Mesendoderm (in vitro differentiated cells): Measurements from ENCODE around the gene IGFBP2.

Experiments used
- DNase-seq: peaks from one replicate; pipeline ENCODE4 v3.0.0; 2013
- H2AK5ac ChIP-seq: 2 replicates; pipeline ENCODE4 v1.6.1; 2013; ENCODE audit warnings: low read length, inconsistent platforms
- H2BK120ac ChIP-seq: 2 replicates; pipeline ENCODE4 v1.6.1; 2013; ENCODE audit warnings: low read depth, mild to moderate bottlenecking, low read length, moderate library complexity, mixed read lengths
- H2BK15ac ChIP-seq: replicated peaks from 2 replicates; pipeline ENCODE4 v1.6.1; 2013; ENCODE audit warnings: low read depth, mild to moderate bottlenecking, moderate library complexity
- H2BK5ac ChIP-seq: 2 replicates; pipeline ENCODE4 v1.6.1; 2013; ENCODE audit warnings: low read length, inconsistent platforms
- H3K18ac ChIP-seq: 2 replicates; pipeline ENCODE4 v1.6.1; 2013; ENCODE audit warnings: mild to moderate bottlenecking, low read length, mixed read lengths
- H3K23ac ChIP-seq: one replicate; pipeline ENCODE4 v1.6.1; 2013; ENCODE audit warnings: low read length
- H3K27ac ChIP-seq: 2 replicates; pipeline ENCODE4 v1.5.1; 2013; ENCODE audit warnings: low read depth, mild to moderate bottlenecking, inconsistent platforms, low read length, moderate library complexity
- H3K27me3 ChIP-seq: 2 replicates; pipeline ENCODE4 v1.6.1; 2013; ENCODE audit warnings: low read length, control low read depth, mild to moderate bottlenecking, inconsistent platforms; ENCODE audit not compliant: insufficient read depth, poor library complexity
- H3K36me3 ChIP-seq: 2 replicates; pipeline ENCODE4 v1.6.1; 2013; ENCODE audit warnings: low read length, inconsistent platforms; ENCODE audit not compliant: control insufficient read depth, insufficient read depth
- H3K4ac ChIP-seq: one replicate; pipeline ENCODE4 v1.6.1; 2013; ENCODE audit warnings: low read depth, mild to moderate bottlenecking, low read length, moderate library complexity
- H3K4me1 ChIP-seq: 2 replicates; pipeline ENCODE4 v1.6.1; 2013; ENCODE audit warnings: low read depth, low read length, inconsistent platforms; ENCODE audit not compliant: control insufficient read depth
- H3K4me2 ChIP-seq: 2 replicates; pipeline ENCODE4 v1.6.1; 2013; ENCODE audit warnings: low read length
- H3K4me3 ChIP-seq: 2 replicates; pipeline ENCODE4 v1.5.1; 2013; ENCODE audit warnings: mild to moderate bottlenecking, low read length
- H3K56ac ChIP-seq: one replicate; pipeline ENCODE4 v1.6.1; 2013; ENCODE audit warnings: low read length
- H3K79me1 ChIP-seq: 2 replicates; pipeline ENCODE4 v1.6.1; 2013; ENCODE audit warnings: low read length, inconsistent platforms
- H3K79me2 ChIP-seq: 2 replicates; pipeline ENCODE4 v1.6.1; 2013; ENCODE audit warnings: mild to moderate bottlenecking, low read length; ENCODE audit not compliant: control insufficient read depth, insufficient read depth
- H3K9ac ChIP-seq: 2 replicates; pipeline ENCODE4 v1.6.1; 2013; ENCODE audit warnings: low read length, inconsistent platforms
- H4K5ac ChIP-seq: one replicate; pipeline ENCODE4 v1.6.1; 2013; ENCODE audit warnings: low read length
- H4K8ac ChIP-seq: one replicate; pipeline ENCODE4 v1.6.1; 2013; ENCODE audit warnings: low read depth, mild to moderate bottlenecking, control low read depth, low read length, moderate library complexity
- WGBS: extraction: QIAGEN DNeasy Blood & Tissue Kit; methylation state at CpG from one replicate; pipeline ENCODE4 v1.1.7; 2013; ENCODE audit warnings: low lambda C conversion rate, missing lambda C conversion rate; ENCODE audit not compliant: insufficient coverage; ENCODE audit errors: extremely low coverage; 5-methylcytosine and 5-hydroxymethylcytosine counted together

Gene IGFBP2

DNA sequence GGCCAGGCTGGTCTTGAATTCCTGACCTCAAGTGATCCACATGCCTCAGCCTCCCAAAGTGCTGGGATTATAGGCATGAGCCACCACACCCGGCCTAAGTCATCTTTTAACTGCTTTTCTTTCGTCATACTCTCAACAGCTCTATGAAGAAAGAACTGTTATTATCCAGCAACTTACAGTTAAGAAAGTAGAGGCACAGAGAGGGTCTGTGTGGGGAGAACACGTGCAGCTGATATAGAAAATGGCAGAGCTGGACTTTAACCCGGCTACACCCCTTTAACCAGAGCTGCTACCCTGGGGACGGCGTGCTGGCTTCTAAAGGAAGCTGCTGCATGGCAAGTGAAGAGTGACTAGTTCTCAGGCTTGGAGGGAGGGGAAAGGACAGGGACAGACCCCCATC, 25.5 kb downstream of the IGFBP2 start:
- Histone ChIP-seq H4K5ac (no peak overlapping the region), H3K36me3 (no peaks in the 10 kb centered on the region)

DNA sequence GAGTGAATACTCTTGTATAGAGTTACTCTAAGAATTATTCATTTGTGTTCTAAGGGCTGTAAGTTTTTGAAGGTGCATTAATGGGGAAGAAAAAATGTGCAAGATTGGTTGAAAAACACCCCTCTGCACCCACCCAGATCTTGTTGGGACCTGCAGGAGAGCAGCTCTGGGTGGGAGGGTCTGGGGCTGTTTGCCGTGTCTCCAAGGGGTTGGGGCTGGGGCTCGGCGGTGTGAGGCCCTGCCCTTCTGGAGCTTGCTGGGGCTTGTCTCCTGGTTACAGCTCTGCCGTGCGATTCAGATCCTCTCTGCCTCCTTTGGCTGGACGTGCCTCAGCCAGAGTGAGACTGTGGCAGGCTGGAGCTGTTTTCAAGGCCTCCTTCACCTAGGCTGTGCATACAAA, 26.1 kb downstream of the IGFBP2 start:
- WGBS = no CpG with 5 or more reads among the region's 6 CpGs
- Histone ChIP-seq H4K8ac (no peak overlapping the region), H2BK5ac (no peak overlapping the region), H3K27me3 (no peaks in the 10 kb centered on the region), H2BK15ac (no peak overlapping the region), H3K4me3 (no peak overlapping the region), H2AK5ac (no peak overlapping the region), H3K9ac (no peak overlapping the region), H3K4me2 (no peak overlapping the region), H3K18ac (no peak overlapping the region), H3K23ac (no peak overlapping the region), H3K56ac (no peak overlapping the region), H3K36me3 (no peaks in the 10 kb centered on the region), H3K79me2 (peaks cover 3% of the 10 kb centered on the region), H4K5ac (no peak overlapping the region), H3K27ac (no peak overlapping the region), H3K79me1 (peaks cover 5% of the 10 kb centered on the region), H3K4me1 (no peaks in the 10 kb centered on the region), H2BK120ac (no peak overlapping the region), H3K4ac (no peak overlapping the region)
- DNase-seq = no peak

More for the DNA sequence above, 25.5 kb downstream of the IGFBP2 start:
- H3K4me1 ChIP-seq = no peaks in the 10 kb centered on the region
- H3K27me3 ChIP-seq = no peaks in the 10 kb centered on the region
- peaks cover 3% of the 10 kb centered on the region for H3K79me2 ChIP-seq
- no peak for DNase-seq
- peaks cover 6% of the 10 kb centered on the region for H3K79me1 ChIP-seq
- H3K23ac ChIP-seq = no peak overlapping the region
- H4K8ac ChIP-seq = no peak overlapping the region
- H2AK5ac ChIP-seq = no peak overlapping the region
- H3K4ac ChIP-seq = no peak overlapping the region
- H3K9ac ChIP-seq = no peak overlapping the region
- WGBS = no CpG with 5 or more reads among the region's 6 CpGs
- H3K56ac ChIP-seq = no peak overlapping the region
- H2BK120ac ChIP-seq = no peak overlapping the region
- no peak overlapping the region for H3K4me2 ChIP-seq
- no peak overlapping the region for H3K4me3 ChIP-seq
- H3K18ac ChIP-seq = no peak overlapping the region
- H2BK15ac ChIP-seq = no peak overlapping the region
- no peak overlapping the region for H2BK5ac ChIP-seq
- H3K27ac ChIP-seq = no peak overlapping the region

DNA sequence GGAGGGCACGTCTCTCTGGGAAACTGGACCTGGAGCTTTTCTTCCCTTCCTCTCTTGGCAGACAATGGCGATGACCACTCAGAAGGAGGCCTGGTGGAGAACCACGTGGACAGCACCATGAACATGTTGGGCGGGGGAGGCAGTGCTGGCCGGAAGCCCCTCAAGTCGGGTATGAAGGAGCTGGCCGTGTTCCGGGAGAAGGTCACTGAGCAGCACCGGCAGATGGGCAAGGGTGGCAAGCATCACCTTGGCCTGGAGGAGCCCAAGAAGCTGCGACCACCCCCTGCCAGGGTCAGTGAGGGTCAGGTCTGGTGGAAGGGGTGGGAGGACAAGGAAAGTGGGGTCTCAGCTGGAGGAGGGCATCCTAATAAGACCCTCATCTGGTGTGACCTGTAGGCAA, 27.3 kb downstream of the IGFBP2 start:
- H2AK5ac ChIP-seq = no peak overlapping the region
- H4K8ac ChIP-seq = no peak overlapping the region
- H3K23ac ChIP-seq = no peak overlapping the region
- H2BK5ac ChIP-seq = no peak overlapping the region
- H2BK120ac ChIP-seq = no peak overlapping the region
- no peak overlapping the region for H3K4me3 ChIP-seq
- peaks cover 6% of the 10 kb centered on the region for H3K4me1 ChIP-seq
- H3K27ac ChIP-seq = no peak overlapping the region
- no peak overlapping the region for H3K4ac ChIP-seq
- H3K79me1 ChIP-seq = peaks cover 2% of the 10 kb centered on the region
- no peaks in the 10 kb centered on the region for H3K79me2 ChIP-seq
- no peaks in the 10 kb centered on the region for H3K27me3 ChIP-seq
- no peak overlapping the region for H3K9ac ChIP-seq
- no peak overlapping the region for H3K56ac ChIP-seq
- no peak for DNase-seq
- H3K18ac ChIP-seq = no peak overlapping the region
- H2BK15ac ChIP-seq = no peak overlapping the region
- H3K4me2 ChIP-seq = no peak overlapping the region
- no peak overlapping the region for H4K5ac ChIP-seq
- no CpG with 5 or more reads among the region's 10 CpGs for WGBS
- H3K36me3 ChIP-seq = no peaks in the 10 kb centered on the region

DNA sequence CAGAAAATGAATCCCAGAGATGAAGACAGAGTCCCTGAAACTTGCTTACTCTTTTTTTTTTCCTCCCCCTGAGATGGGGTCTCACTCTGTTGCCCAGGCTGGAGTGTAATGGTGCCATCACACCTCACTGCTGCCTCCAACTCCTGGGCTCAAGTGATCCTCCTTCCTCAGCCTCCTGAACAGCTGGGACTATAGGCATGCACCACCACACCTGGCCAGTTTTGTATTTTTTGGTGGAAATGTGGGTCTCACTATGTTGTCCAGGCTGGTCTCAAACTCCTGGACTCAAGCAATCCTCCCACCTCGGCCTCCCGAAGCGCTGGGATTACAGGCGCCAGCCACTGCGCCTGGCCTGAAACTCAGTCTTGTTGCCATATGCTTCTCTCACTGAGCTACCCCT, 27.8 kb downstream of the IGFBP2 start:
- no peaks in the 10 kb centered on the region for H3K36me3 ChIP-seq
- H3K4ac ChIP-seq = no peak overlapping the region
- H3K9ac ChIP-seq = no peak overlapping the region
- H4K8ac ChIP-seq = no peak overlapping the region
- H2BK5ac ChIP-seq = no peak overlapping the region
- H3K79me1 ChIP-seq = peaks cover 2% of the 10 kb centered on the region
- H3K4me3 ChIP-seq = no peak overlapping the region
- H3K18ac ChIP-seq = no peak overlapping the region
- H3K27me3 ChIP-seq = no peaks in the 10 kb centered on the region
- DNase-seq = no peak
- no peaks in the 10 kb centered on the region for H3K79me2 ChIP-seq
- H2BK120ac ChIP-seq = no peak overlapping the region
- peaks cover 8% of the 10 kb centered on the region for H3K4me1 ChIP-seq
- no peak overlapping the region for H2AK5ac ChIP-seq
- H3K56ac ChIP-seq = no peak overlapping the region
- H3K27ac ChIP-seq = no peak overlapping the region
- H3K4me2 ChIP-seq = no peak overlapping the region
- H3K23ac ChIP-seq = no peak overlapping the region
- H4K5ac ChIP-seq = no peak overlapping the region
- H2BK15ac ChIP-seq = no peak overlapping the region
- no CpG with 5 or more reads among the region's 5 CpGs for WGBS

DNA sequence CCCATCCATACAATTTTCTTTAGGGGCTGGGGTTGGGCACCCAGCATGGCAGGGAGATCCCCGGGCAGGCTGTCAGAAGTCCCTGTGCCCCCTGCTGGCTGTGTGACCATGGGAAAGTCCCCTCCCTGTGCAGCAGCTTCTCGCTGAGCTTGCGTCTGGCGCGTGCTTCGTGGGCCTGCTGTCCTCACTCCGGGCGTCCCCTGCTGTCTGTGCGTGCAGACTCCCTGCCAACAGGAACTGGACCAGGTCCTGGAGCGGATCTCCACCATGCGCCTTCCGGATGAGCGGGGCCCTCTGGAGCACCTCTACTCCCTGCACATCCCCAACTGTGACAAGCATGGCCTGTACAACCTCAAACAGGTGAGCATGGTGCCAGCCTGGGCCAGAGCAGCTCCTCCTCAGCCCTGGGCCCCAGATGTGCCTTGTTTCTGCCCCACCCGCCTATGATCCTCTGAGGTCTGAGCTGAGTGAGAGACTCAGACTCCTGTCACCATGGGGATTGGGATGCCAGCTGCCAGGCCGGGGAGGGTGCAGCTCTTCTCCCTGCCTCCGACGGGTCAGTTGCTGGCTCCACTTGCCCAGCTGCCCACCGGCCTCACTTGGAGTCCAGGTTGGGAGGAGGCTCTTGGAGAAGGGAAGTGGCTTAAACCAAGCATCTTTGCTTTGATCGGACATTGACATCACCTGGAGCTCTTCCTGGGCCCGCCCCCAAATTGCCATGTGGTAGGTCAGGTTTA, 28.6 kb downstream of the IGFBP2 start:
- no peak overlapping the region for H3K56ac ChIP-seq
- no peak overlapping the region for H3K27ac ChIP-seq
- no peak overlapping the region for H3K4me3 ChIP-seq
- H2AK5ac ChIP-seq = no peak overlapping the region
- no peak overlapping the region for H3K18ac ChIP-seq
- H3K79me1 ChIP-seq = no peaks in the 10 kb centered on the region
- H2BK15ac ChIP-seq = no peak overlapping the region
- whole genome bisulfite sequencing = no CpG with 5 or more reads among the region's 20 CpGs
- H3K23ac ChIP-seq = no peak overlapping the region
- no peak for DNase-seq
- no peaks in the 10 kb centered on the region for H3K79me2 ChIP-seq
- no peaks in the 10 kb centered on the region for H3K36me3 ChIP-seq
- no peak overlapping the region for H3K4ac ChIP-seq
- no peak overlapping the region for H3K4me2 ChIP-seq
- no peak overlapping the region for H2BK5ac ChIP-seq
- no peak overlapping the region for H4K5ac ChIP-seq
- no peak overlapping the region for H3K9ac ChIP-seq
- H2BK120ac ChIP-seq = no peak overlapping the region
- peaks cover 8% of the 10 kb centered on the region for H3K4me1 ChIP-seq
- H4K8ac ChIP-seq = no peak overlapping the region
- H3K27me3 ChIP-seq = no peaks in the 10 kb centered on the region

DNA sequence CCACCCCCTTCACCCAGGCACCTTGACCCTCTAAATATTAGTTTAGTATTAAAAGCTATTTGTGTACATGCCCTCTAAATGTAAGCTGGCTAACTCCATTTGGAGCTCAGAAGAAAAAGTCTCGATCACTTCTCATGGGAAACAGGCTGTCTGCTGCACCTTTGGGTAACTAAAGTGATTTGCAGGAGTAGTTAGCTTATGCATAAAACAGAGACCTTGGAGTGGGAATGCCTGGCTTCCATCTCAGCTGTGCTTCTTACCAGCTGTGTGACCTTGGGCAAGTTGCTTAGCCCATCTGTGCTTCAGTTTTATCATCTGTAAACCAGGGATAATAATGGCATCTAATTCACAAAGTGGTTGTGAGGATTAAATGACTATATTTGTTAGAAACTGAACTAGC, 29.9 kb downstream of the IGFBP2 start:
- Histone ChIP-seq H3K56ac (no peak overlapping the region), H4K5ac (no peak overlapping the region), H3K27ac (no peak overlapping the region), H2BK120ac (no peak overlapping the region), H3K18ac (no peak overlapping the region), H3K9ac (no peak overlapping the region), H2BK15ac (no peak overlapping the region), H3K36me3 (no peaks in the 10 kb centered on the region), H3K4me2 (no peak overlapping the region), H2BK5ac (no peak overlapping the region), H4K8ac (no peak overlapping the region), H3K4ac (no peak overlapping the region), H3K23ac (no peak overlapping the region), H3K79me2 (no peaks in the 10 kb centered on the region), H3K4me1 (peaks cover 8% of the 10 kb centered on the region), H3K4me3 (no peak overlapping the region), H3K79me1 (no peaks in the 10 kb centered on the region), H2AK5ac (no peak overlapping the region), H3K27me3 (no peaks in the 10 kb centered on the region)
- DNase-seq = no peak
- WGBS = no CpG with 5 or more reads among the region's 1 CpG
